Retinal pigment epithelial cell (primary cell): Measurements from ENCODE around the gene RIT1.

ENCODE experiments used
- DNase-seq: peaks from one replicate; pipeline ENCODE4 v3.0.0-alpha.2; 2010; ENCODE audit warnings: low read depth
- H3K4me3 ChIP-seq: 2 replicates; pipeline ENCODE4 v1.5.1; 2011; ENCODE audit warnings: mild to moderate bottlenecking, low read length, control low read depth, moderate library complexity
- TF ChIP-seq, protein P1 (sequence below): conservative IDR thresholded peaks from 2 replicates; pipeline ENCODE4 v1.5.1; 2011; ENCODE audit warnings: low read depth, low read length, control low read depth, inconsistent platforms

RIT1 gene

GRCh38 chr1:155911156-155912055, at the start of gene RIT1:
RIT1 (minus strand) TSS chr1:155911349; CDS start chr1:155910761, 588 bp downstream.
- TF ChIP-seq, protein P1, sequence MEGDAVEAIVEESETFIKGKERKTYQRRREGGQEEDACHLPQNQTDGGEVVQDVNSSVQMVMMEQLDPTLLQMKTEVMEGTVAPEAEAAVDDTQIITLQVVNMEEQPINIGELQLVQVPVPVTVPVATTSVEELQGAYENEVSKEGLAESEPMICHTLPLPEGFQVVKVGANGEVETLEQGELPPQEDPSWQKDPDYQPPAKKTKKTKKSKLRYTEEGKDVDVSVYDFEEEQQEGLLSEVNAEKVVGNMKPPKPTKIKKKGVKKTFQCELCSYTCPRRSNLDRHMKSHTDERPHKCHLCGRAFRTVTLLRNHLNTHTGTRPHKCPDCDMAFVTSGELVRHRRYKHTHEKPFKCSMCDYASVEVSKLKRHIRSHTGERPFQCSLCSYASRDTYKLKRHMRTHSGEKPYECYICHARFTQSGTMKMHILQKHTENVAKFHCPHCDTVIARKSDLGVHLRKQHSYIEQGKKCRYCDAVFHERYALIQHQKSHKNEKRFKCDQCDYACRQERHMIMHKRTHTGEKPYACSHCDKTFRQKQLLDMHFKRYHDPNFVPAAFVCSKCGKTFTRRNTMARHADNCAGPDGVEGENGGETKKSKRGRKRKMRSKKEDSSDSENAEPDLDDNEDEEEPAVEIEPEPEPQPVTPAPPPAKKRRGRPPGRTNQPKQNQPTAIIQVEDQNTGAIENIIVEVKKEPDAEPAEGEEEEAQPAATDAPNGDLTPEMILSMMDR = no peak
- peak within 1 kb of the TSS; percentile 85 for H3K4me3 ChIP-seq
- DNase-seq = no peak

GRCh38 chr1:155960081-155960745, 49.1 kb upstream of the RIT1 start:
- TF ChIP-seq, protein P1 = no peak
- no peak overlapping the region for H3K4me3 ChIP-seq
- DNase-seq = no peak

DNA sequence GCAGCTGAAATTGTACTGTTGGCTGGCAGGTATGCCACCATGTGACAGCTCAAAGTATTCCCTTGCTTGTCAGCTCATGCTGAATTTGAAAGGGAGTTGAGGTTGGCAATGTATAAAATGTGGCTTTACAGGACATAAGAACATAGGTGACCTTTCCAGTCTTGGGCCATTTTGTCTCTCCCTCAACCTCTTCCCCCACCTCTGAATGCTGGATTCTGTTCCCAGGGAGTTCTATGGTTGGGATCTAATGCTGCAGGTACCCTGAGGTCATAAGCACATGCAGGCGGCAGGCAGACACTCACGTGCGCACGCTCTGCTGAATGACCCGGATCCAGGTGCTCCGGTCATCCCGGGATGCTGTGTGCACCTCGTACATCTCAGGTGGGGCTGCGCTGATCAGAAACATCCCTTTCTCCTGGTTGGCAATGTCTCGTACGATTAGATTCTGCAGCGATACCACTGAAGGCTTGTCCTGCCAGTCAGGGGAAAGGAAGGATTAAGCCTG, 46.3 kb upstream of the RIT1 start:
- H3K4me3 ChIP-seq = no peak overlapping the region
- no peak for DNase-seq
- TF ChIP-seq, protein P1 = no peak

DNA sequence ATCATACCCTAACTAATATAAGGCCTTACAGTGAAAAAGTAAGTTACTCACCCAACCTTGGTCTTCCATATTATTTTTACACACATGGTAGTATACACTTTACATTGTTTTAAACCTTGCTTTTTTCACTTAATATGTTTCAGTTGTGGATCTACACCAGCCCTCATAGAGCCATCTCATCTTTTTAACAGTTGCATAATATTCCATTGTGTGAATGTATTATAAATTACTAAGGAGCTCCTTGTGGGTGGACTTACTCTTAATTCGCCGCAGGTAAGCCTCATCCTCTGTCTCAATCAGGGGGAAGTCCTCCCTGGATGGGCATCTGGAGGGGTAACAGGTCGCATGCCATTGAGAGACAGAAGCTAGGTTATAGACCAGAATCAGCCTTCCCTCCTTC, 43.5 kb upstream of the RIT1 start:
- TF ChIP-seq, protein P1 = no peak
- no peak overlapping the region for H3K4me3 ChIP-seq

GRCh38 chr1:155952505-155952890, 41.3 kb upstream of the RIT1 start:
- H3K4me3 ChIP-seq = no peak overlapping the region
- TF ChIP-seq, protein P1 = no peak
- no peak for DNase-seq

More for the DNA sequence above, 43.5 kb upstream of the RIT1 start:
- DNase-seq = no peak

GRCh38 chr1:155951753-155952504, 40.8 kb upstream of the RIT1 start:
- DNase-seq = no peak
- TF ChIP-seq, protein P1 = no peak
- no peak overlapping the region for H3K4me3 ChIP-seq
